ENCODE data around the gene EPHB6. TPM values are rescaled to one million over a fixed set of nuclear protein-coding genes. Genes with fewer than 3 reads are reported as not detected.

EPHB6 gene
- total RNA-seq, 1 experiment from 2014 or later: 30.5 TPM

DNA sequence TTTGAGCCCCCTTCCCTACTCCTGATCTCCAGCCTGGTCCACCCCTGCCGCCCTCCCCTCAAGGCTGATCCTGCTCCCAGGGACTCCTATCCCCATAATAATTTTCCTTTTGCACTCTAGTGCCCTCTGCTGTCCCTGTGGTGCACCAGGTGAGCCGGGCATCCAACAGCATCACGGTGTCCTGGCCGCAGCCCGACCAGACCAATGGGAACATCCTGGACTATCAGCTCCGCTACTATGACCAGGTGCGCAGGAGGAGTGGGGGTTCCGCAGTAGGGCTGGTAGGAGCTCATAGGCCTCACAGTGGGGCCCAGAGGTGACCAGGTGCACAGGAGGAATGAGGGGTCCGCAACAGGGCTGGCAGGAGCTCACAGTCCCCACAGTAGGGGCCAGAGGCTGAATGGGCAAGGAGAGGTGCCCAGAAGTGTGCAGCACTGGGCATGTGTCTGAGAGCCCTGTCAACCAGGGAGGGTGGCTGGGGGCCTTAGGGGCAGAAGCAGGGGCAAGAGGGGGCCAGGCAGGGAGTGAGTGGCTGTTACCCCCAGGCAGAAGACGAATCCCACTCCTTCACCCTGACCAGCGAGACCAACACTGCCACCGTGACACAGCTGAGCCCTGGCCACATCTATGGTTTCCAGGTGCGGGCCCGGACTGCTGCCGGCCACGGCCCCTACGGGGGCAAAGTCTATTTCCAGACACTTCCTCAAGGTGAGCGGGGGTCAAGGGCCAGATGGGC is 11.7 kb downstream of the EPHB6 start:
- no peaks in the 10 kb centered on the region for H3K27me3 ChIP-seq (ENCODE audit: low read length)
- no peaks in the 10 kb centered on the region for H3K9me3 ChIP-seq (ENCODE audit: low read length)
- no peaks in the 10 kb centered on the region for H3K79me2 ChIP-seq (ENCODE audit: low read length)
- TF ChIP-seq, protein P1, sequence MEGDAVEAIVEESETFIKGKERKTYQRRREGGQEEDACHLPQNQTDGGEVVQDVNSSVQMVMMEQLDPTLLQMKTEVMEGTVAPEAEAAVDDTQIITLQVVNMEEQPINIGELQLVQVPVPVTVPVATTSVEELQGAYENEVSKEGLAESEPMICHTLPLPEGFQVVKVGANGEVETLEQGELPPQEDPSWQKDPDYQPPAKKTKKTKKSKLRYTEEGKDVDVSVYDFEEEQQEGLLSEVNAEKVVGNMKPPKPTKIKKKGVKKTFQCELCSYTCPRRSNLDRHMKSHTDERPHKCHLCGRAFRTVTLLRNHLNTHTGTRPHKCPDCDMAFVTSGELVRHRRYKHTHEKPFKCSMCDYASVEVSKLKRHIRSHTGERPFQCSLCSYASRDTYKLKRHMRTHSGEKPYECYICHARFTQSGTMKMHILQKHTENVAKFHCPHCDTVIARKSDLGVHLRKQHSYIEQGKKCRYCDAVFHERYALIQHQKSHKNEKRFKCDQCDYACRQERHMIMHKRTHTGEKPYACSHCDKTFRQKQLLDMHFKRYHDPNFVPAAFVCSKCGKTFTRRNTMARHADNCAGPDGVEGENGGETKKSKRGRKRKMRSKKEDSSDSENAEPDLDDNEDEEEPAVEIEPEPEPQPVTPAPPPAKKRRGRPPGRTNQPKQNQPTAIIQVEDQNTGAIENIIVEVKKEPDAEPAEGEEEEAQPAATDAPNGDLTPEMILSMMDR (conservative IDR thresholded peaks at IDR 0.05; ENCODE audit: low read depth, low read length): peak; percentile 81
- TF ChIP-seq EZH2 (IDR thresholded peaks at IDR 0.05; ENCODE audit: low read length, unreplicated experiment): no peak
- no peak for TF ChIP-seq EZH2phosphoT487 (IDR thresholded peaks at IDR 0.05; ENCODE audit: borderline replicate concordance, low read length)
- intact Hi-C loops (cut with micrococcal nuclease): loop anchor here (1.0 to 5.0 kb wide), 2 partner anchors 12 to 54 kb away; no protein-coding TSS in a partner anchor
- H3K36me3 ChIP-seq (ENCODE audit: low read depth, low read length): peaks cover 2% of the 10 kb centered on the region
- DNase-seq (peak; percentile 73), ATAC-seq (peak; percentile 92)
- no peak overlapping the region for H3K27ac ChIP-seq (ENCODE audit: low read length)
- no peaks in the 10 kb centered on the region for H4K20me1 ChIP-seq (ENCODE audit: low read length)
- no peaks in the 10 kb centered on the region for H3K9me2 ChIP-seq (replicated peaks; ENCODE audit: low read length)
- no peak overlapping the region for H3K9ac ChIP-seq (ENCODE audit: low read length)
- POLR2A ChIA-PET (ENCODE audit: unreplicated experiment): no interaction called here
- no TSS peak for BruUV-seq (replicated peaks)
- H3K4me2 ChIP-seq (ENCODE audit: low read length): no peak overlapping the region
- H2AFZ ChIP-seq (ENCODE audit: low read length): no peak overlapping the region
- H3K4me3 ChIP-seq (ENCODE audit: low read length): no peak overlapping the region
- CTCF ChIA-PET: interaction anchor here (0.6 to 1.3 kb wide), 2 partner anchors 103 to 331 kb away, joined by 4 to 5 read pairs; no protein-coding TSS in a partner anchor
- H3F3A ChIP-seq (ENCODE audit: low read length, unreplicated experiment): no peaks in the 10 kb centered on the region
- no peaks in the 10 kb centered on the region for H3K4me1 ChIP-seq (ENCODE audit: insufficient read depth, low read length)

DNA sequence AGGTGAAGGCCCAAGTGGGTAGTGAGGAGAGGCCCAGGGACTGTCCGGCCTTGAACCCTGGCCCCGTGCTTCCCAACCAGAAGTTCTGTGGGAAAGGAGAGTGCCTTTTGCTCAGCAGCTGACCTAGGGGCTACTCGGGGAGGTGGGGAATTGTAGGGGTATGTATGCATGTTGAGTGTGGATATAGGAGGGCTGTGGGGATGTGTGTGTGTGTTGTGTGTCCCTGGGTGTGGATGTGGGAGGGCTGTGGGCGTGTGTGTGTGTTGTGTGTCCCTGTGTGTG is 12.2 kb downstream of the EPHB6 start:
- CTCF ChIA-PET: no interaction called here
- BruUV-seq (replicated peaks): no TSS peak
- intact Hi-C loops (cut with micrococcal nuclease): loop anchor here (5.0 kb wide), 1 partner anchor 55 kb away; no protein-coding TSS in a partner anchor

More for the DNA sequence above, 12.2 kb downstream of the EPHB6 start:
- no peaks in the 10 kb centered on the region for H4K20me1 ChIP-seq (ENCODE audit: low read length)
- no peak overlapping the region for H3K9ac ChIP-seq (ENCODE audit: low read length)
- H2AFZ ChIP-seq (ENCODE audit: low read length): no peak overlapping the region
- H3F3A ChIP-seq (ENCODE audit: low read length, unreplicated experiment): no peaks in the 10 kb centered on the region
- H3K9me3 ChIP-seq (ENCODE audit: low read length): no peaks in the 10 kb centered on the region
- H3K4me3 ChIP-seq (ENCODE audit: low read length): no peak overlapping the region
- ATAC-seq (no peak), DNase-seq (no peak)
- no peaks in the 10 kb centered on the region for H3K79me2 ChIP-seq (ENCODE audit: low read length)
- TF ChIP-seq EZH2 (IDR thresholded peaks at IDR 0.05; ENCODE audit: low read length, unreplicated experiment) (no peak), EZH2phosphoT487 (IDR thresholded peaks at IDR 0.05; ENCODE audit: borderline replicate concordance, low read length) (no peak)
- TF ChIP-seq, protein P1 (conservative IDR thresholded peaks at IDR 0.05; ENCODE audit: low read depth, low read length): no peak
- H3K4me1 ChIP-seq (ENCODE audit: insufficient read depth, low read length): no peaks in the 10 kb centered on the region
- no peak overlapping the region for H3K4me2 ChIP-seq (ENCODE audit: low read length)
- POLR2A ChIA-PET (ENCODE audit: unreplicated experiment): no interaction called here
- H3K9me2 ChIP-seq (replicated peaks; ENCODE audit: low read length): no peaks in the 10 kb centered on the region
- no peaks in the 10 kb centered on the region for H3K36me3 ChIP-seq (ENCODE audit: low read depth, low read length)
- H3K27me3 ChIP-seq (ENCODE audit: low read length): no peaks in the 10 kb centered on the region
- no peak overlapping the region for H3K27ac ChIP-seq (ENCODE audit: low read length)

Data from PC-3 (cell line).